GM10248 (cell line): ENCODE results near the gene TMEM225B.

Experiments
- CTCF ChIA-PET: fragments of 300-600 bp; sonication (Branson Sonifier 250); formaldehyde crosslinking; extraction: SDS; loops from one replicate; lab custom pipeline; 2021; ENCODE audit warnings: antibody characterized with exemption; lab: Yijun Ruan, JAX
- POLR2A ChIA-PET: fragments of 350-650 bp; sonication (Branson Sonifier 250); formaldehyde crosslinking; extraction: SDS; loops from one replicate; lab custom pipeline; 2020; ENCODE audit warnings: antibody characterized with exemption; lab: Yijun Ruan, JAX
- DNase-seq: peaks from one replicate; pipeline ENCODE4 v3.0.0; 2012; ENCODE audit errors: extremely low spot score
- CTCF ChIP-seq: IDR thresholded peaks from 2 replicates; pipeline ENCODE4 v1.5.1; 2012; ENCODE audit warnings: mild to moderate bottlenecking, low read depth; ENCODE audit errors: extremely low read depth, missing control alignments, control extremely low read depth

The TMEM225B gene

GRCh38 chr7:99557196-99557607 is 40.9 kb upstream of the TMEM225B start:
- CTCF ChIA-PET = interaction anchor here (0.8 to 1.5 kb wide), 4 partner anchors 17 to 60 kb away, joined by 3 to 4 read pairs (median 4); partner anchors contain the start of gene ZSCAN25
- TF ChIP-seq CTCF = no peak
- no peak for DNase-seq
- POLR2A ChIA-PET = no interaction called here

- DNase-seq = no peak
- TF ChIP-seq CTCF = no peak
- ChIA-PET CTCF (interaction anchor here (0.6 to 1.4 kb wide), 7 partner anchors 8 to 59 kb away, joined by 3 to 4 read pairs (median 4); partner anchors contain the start of gene ZSCAN25), POLR2A (interaction anchor here (0.7 to 1.3 kb wide), 7 partner anchors 8 to 523 kb away, joined by 3 to 7 read pairs (median 4); partner anchors contain the start of genes ZKSCAN5, ZNF3 and ZNF394)
Measured at GRCh38 chr7:99557940-99558305, 40.1 kb upstream of the TMEM225B start.

GRCh38 chr7:99558306-99559174 is 39.5 kb upstream of the TMEM225B start, which contains the start of gene ZNF655:
TSS of gene ZNF655 (plus strand) at chr7:99558642. CDS start at chr7:99560560, 1,918 bp downstream.
- no peak for TF ChIP-seq CTCF
- DNase-seq = peak; percentile 96
- ChIA-PET CTCF (interaction anchor here (0.6 to 1.4 kb wide), 6 partner anchors 8 to 101 kb away, joined by 3 to 4 read pairs (median 3); no protein-coding TSS in a partner anchor), POLR2A (interaction anchor here (0.7 to 1.3 kb wide), 8 partner anchors 8 to 523 kb away, joined by 3 to 7 read pairs (median 4); partner anchors contain the start of genes ZKSCAN5, ZNF3 and ZNF394)

- TF ChIP-seq CTCF = no peak
- POLR2A ChIA-PET = interaction anchor here (0.6 to 1.2 kb wide), 2 partner anchors 12 to 60 kb away, joined by 3 to 4 read pairs; partner anchors contain the start of gene ZNF394
- DNase-seq = no peak
- CTCF ChIA-PET = interaction anchor here (0.9 to 1.4 kb wide), 3 partner anchors 36 to 350 kb away, joined by 3 to 4 read pairs (median 3); no protein-coding TSS in a partner anchor
Measured at GRCh38 chr7:99559175-99559915, 38.7 kb upstream of the TMEM225B start.

GRCh38 chr7:99560834-99561736 is 37.0 kb upstream of the TMEM225B start:
- no peak for TF ChIP-seq CTCF
- ChIA-PET POLR2A (interaction anchor here (0.6 kb wide), 1 partner anchor 61 kb away, joined by 3 read pairs; the partner anchor contains the start of gene ZNF394), CTCF (no interaction called here)
- DNase-seq = no peak
